NB4 (cell line): ENCODE measurements around the gene PRELID3B.
"Not testable (repeated sequence)": the region's sequence is repeated elsewhere in the genome, so short reads cannot be mapped to it uniquely, and the experiment has no call there.

Source experiments
- POLR2A ChIP-seq: IDR thresholded peaks from 2 replicates; pipeline ENCODE4 v1.6.1; 2011; ENCODE audit warnings: mild to moderate bottlenecking; ENCODE audit not compliant: insufficient read length; ENCODE audit errors: extremely low read depth
- TF ChIP-seq, protein P1 (sequence below): IDR thresholded peaks from one replicate; pipeline ENCODE4 v1.5.1; 2012; ENCODE audit warnings: low read depth, low read length

DNA sequence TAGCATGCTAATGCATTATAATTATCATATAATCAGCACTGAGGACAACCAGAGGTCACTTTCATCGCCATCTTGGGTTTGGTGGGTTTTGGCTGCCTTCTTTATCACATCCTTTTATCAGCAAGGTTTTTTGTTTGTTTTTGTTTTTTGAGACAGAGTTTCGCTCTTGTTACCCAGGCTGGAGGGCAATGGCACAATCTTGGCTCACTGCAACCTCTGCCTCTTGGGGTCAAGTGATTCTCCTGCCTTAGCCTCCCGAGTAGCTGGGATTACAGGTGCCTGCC, 30.8 kb downstream of the PRELID3B start:
- TF ChIP-seq, protein P1, sequence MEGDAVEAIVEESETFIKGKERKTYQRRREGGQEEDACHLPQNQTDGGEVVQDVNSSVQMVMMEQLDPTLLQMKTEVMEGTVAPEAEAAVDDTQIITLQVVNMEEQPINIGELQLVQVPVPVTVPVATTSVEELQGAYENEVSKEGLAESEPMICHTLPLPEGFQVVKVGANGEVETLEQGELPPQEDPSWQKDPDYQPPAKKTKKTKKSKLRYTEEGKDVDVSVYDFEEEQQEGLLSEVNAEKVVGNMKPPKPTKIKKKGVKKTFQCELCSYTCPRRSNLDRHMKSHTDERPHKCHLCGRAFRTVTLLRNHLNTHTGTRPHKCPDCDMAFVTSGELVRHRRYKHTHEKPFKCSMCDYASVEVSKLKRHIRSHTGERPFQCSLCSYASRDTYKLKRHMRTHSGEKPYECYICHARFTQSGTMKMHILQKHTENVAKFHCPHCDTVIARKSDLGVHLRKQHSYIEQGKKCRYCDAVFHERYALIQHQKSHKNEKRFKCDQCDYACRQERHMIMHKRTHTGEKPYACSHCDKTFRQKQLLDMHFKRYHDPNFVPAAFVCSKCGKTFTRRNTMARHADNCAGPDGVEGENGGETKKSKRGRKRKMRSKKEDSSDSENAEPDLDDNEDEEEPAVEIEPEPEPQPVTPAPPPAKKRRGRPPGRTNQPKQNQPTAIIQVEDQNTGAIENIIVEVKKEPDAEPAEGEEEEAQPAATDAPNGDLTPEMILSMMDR: not testable (repeated sequence)
- TF ChIP-seq POLR2A: not testable (repeated sequence)
